ENCODE results near the gene C1orf141.
"Not testable (repeated sequence)": the region's sequence is repeated elsewhere in the genome, so short reads cannot be mapped to it uniquely, and the experiment has no call there.

Gene C1orf141

DNA sequence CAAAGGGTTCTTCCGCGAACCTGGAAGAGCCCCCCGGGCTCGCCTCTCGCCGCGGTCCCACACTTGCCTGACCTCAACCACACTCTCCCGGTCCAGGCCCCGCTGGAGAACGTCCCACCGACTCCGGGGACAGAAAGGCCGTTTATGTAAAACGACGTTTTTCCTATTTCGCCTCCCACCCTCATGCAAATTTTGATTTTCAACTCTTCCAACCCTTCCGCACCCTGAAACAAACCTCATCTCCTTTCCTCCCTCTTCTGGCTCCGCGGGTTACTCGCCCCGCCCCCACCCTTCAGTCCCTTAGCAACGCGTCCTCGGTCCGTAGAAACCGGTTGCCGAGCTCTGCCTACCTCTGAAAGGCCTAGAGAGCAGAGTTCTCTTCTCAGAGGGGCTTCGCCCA lies at the start of gene C1orf141:
Gene C1orf141, minus strand, starts transcription at position 276 of the 400 bp plus-strand sequence. CDS start 7,730 bp downstream, outside the sequence.
- FAIRE-seq, result no peak

DNA sequence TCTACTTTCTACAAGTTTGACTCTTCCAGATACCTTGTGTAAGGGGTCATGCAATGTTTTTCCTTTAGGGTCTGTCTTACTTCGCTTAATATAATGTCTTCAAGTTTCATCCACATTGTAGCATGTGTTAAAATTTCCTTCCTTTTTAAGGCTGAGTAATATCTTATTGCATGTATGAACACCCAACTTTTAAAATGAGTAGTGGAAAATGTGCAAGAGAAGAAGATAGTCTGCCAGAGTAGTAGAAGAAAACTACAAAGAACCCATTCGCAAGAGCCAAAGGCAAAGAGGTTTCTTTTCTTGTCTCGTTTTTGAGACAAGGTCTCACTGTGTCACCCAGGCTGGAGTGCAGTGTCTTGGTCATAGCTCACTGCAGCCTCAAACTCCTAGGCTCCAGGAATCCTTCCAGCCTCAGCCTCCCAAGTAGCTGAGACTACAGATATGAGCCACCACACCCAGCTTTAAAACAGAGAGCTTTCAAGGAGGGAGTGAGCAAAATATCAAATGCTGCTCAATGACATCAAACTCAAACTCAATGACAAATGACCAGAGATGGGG lies 40.8 kb upstream of the C1orf141 start:
- FAIRE-seq, result no peak

DNA sequence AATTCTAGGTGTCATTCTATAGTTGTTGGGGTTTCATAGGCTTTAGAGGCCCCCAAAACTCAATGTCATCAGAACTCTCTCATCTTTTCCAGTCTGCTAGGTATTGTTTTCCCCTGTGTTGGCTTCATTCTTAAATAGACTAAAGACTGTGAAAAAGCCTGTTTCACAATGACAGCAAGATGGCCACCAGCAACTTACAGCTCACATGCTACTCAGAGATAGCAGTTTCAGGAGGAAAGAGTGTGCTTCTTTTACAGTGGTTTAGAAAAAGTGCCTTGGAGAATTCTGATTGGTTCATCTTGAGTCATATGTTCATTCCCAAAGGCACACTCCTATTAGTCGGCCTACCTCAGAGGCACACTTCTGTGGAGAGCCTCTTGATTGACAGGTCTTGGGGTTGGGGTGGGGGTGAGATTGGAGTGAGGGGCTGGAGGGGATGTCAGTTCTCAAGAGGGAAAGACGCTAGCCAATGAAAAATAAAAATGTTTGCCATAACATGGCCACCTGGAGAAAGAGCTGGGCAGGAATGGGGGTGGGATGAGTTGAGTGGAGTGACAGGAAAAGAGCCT lies 40.0 kb upstream of the C1orf141 start:
- FAIRE-seq, result no peak

DNA sequence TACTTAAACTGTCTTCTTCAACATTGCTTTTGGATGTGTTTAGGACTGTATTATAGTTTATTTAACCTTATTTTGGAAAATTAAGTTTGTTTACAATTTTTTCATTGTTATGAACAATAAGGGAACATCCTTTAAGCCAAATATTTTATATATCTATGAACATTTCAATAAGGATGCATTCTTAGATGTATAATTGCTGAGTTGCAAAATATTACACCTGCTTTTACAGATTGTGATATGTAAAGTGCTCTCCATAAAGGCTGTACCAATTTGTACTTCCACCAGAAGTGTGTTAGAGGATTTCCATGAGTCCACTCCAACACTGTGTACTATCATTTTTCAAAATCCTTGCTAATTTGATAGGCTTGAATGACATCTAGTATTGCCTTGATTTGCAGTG lies 39.2 kb upstream of the C1orf141 start:
- FAIRE-seq, result no peak

DNA sequence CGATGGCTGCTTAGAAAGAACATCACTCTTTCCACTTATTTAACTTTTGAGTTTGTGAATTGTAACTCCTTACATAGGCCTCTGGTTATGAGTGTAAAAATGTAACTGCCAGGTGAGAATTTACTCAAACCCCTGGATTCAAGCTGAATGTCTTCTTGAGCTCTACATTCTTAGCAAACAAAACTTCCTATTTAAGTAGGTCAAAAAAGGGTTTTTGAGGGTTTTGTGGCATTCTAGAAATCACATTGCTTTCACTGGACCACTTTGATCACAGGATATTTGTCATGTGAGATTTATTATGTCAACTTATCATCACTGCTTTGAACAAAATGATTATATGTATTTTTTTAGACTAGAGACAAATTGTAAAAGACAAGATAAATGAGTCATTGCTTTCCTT lies 37.2 kb upstream of the C1orf141 start:
- no peak for FAIRE-seq

DNA sequence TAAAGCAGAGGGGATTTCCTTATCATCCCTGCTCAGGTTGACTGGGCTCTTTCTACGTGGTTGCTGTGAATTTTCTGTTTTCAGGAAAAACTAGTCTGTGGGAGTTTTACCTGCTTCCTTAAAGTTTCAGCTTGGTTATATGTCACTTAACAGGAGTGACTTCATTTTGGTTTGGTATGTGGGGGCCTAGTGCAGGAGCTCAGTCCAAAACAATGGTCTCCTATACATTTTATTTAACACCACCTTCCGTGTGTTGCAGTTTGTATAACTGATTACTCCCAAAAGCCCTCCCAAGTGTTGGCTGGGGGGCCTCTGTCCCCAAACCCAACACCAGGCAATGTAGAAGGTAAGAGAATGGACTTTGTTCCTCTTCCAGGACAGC lies 36.8 kb upstream of the C1orf141 start:
- no peak for FAIRE-seq

DNA sequence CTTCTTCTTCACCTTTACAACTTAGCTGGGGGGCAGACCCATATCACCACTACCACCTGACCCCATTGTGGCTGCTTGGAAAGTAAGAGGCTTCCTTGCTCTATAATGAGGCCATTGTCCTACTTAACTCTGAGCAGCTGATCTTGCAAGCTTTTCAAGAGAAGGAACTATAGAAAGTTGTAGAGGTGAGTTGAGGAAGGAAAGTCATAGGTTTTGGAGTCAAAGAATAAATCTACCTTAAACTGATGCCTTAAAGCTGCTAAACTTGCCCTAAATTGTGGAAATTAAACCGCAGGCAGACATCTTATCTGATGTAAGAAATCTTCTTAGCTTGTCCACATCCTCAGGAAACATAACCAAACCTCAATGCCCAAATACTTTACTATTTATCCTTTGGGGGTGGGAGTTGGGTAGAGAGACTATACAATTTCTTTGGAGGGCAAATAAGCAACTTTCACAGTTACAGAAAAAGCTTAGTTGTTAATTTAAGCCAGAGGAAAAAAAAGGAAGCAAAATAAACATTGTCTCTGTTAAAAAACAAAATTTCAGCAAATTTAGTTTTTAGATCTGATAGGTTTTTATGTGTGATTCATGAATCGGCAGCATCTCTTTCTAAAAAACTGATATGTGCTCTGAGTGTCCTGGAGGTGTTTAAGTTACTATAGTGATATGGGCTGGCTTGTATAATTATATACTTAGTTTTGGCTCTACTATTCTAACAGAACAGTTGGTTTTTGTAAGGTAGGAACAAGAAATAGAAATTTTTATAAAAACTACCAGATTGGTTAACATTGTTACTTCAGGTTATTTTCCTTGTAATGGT lies 36.2 kb upstream of the C1orf141 start:
- no peak for FAIRE-seq

DNA sequence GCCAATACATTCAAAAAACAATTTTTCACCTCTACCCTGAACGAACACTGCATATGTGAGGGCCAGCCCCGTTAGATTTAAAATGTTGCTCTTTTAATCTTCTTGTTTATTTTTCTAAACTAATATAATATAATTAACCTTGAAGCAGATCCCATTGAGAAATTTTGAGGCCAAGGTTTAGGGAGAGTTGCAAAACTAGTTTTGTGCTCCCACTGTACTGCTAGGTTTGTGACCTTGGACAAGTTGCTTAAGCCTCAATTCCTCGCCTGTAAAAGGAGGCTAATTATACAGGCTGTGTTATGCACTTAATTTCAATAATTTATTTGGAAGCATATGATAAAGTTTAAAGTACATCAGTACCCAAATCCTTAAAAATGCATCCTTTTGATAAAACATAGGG lies 35.2 kb upstream of the C1orf141 start:
- FAIRE-seq, result no peak

DNA sequence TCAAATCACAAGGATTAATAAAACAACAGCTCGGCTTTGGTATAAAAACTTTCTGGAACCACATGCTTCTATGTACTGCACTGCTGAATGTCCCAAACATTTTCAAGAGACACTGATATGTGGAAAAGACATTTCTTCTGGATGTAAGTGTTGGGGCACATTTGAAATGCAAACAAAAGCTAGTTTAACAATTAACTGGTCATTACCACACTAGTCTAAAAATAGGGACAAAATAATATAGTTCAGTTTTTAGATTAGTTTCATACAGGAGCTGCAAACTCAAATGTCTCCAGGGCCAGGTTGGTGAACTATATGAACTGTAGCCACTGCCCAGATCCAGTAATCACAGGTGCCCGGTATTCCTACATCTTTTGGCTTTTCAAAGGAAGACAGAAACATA lies 34.7 kb upstream of the C1orf141 start:
- FAIRE-seq, result no peak

DNA sequence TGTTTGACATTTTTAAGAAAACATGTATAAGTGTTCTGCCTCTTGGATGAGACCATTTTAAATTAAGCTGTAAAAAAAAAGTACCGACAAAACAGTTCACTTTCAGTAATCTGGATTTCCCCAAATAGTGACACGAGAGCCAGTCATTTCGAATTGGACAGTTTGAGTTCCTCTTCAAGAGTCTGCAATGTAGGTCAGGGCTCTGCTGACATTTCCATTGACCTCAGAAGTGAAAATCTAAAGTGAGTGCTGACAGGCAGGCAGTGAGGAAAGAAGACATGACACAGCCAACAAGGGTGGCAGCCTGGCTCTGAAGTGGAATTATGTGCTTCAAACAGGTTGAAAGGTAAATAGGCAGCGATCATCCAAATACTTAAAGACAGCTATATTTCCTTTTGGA lies 31.4 kb upstream of the C1orf141 start, which contains the start of gene IL23R:
Gene IL23R, plus strand, starts transcription at position 259 of the 400 bp plus-strand sequence. CDS start 1,667 bp downstream, outside the sequence.
- FAIRE-seq, result no peak

DNA sequence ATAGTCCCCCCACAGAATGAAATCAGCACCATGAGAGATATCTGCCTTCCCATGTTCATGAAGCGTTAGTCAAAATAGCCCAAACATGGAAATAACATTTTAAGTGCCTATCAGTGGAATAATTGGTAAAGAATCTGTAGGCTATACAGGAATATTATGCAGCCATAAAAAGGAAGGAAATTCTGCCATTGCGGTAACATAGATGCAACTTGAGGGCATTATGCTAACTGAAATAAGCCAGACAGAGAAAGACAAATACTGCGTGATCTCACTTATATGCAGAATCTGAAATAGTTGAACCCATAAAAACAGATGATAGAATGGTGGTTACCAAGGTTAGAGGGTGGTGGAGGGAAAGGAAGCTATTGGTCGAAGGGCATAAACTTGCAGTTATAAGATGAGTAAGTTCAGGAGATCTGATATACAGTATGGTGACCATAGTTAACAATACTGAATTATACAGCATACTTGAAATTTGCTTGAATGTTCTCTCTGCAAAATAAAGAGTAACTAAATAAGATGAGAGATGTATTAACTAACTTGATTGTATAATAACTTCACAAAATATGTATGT lies 30.8 kb upstream of the C1orf141 start:
- no peak for FAIRE-seq

DNA sequence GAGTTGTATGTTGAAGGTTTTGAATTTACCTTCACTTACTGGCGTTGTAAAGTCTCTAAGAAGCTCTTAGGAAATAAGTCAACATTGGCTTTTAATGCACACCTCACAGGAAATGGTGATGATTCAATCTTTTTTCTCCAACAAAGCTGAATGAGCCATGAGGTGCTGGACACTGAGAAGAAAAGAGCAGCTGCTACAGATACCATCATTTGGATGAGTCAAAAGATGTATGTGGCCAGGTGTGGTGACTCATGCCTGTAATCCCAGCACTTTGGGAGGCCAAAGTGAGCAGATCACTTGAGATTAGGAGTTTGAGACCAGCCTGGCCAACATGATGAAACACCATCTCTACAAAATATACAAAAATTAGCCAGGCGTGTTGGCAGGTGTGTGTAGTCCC lies 28.2 kb upstream of the C1orf141 start:
- no peak for FAIRE-seq

DNA sequence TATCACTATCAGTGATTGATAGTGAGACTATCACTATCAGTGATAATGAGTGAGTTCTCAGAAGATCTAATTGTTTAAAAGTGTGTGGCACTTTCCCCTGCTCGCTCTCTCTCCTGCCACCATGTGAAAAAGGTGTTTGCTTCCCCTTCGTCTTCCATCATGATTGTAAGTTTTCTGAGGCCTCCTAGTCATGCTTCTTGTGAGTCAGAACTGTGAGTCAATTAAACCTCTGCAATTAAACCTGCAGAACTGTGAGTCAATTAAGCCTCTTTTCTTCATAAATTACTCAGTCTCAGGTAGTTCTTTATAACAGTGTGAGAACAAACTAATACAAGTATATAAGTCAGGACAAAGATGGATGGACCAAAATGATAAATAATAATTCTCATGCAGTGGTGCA lies 24.5 kb upstream of the C1orf141 start:
- no peak for FAIRE-seq

DNA sequence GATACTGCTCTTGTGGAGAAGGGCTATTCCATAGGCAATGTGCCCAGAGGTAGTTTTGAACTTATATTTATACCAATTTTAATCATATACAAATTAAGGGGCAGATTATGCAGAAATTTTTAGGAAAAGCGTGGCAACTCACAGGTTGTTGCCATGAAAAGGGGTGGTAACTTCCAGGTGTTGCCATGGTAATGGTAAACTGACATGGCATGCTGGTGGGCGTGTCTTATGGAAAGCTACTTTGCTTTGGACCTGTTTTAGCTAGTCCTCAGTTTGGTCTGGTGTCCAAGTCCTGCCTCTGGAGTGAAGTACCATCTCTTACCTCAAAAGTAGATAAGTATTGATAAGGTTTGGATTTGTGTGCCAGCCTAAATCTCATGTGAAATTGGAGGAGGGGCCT lies 23.6 kb upstream of the C1orf141 start:
- FAIRE-seq, result no peak

DNA sequence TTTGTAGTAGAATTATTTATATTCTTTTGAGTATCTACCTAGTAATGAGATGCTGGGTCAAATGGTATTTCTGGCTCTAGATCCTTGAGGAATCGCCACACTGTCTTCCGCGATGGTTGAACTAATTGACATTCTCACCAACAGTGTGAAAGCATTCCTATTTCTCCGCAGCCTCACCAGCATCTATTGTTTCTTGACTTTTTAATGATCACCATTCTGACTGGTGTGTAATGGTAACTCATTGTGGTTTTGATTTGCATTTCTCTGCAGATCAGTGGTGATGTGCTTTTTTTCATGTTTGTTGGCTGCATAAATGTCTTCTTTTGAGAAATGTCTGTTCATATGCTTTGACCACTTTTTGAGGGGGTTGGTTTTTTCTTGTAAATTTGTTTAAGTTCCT lies 16.2 kb upstream of the C1orf141 start:
- no peak for FAIRE-seq

DNA sequence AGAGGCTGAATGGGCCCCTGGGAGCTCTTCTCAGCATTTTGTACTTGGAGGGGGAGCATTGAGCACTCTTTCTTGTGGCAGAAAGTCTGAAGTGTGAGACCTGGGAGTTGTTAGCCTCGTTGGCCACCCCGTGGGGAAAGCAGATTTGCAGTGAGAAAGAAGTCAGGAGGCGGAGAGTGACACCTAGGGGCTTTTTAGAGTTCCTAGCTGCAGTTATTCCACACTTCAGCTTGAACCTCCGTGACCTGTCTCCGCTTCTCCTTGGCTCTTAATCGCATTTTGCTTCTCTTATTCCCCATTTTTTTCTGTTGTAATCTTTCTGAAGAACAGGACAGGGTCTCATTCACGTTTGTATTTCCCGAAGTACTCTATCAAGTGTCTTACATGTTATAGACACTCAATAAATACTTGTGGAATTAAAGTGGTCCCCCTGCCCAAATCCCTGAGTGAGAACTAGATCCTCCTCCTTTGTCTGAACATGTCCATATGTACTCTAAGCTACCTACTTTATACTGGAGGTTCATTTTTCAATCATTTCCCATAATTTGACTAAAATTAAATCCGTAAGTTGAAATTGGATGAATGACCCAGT lies 14.5 kb upstream of the C1orf141 start:
- no peak for FAIRE-seq

DNA sequence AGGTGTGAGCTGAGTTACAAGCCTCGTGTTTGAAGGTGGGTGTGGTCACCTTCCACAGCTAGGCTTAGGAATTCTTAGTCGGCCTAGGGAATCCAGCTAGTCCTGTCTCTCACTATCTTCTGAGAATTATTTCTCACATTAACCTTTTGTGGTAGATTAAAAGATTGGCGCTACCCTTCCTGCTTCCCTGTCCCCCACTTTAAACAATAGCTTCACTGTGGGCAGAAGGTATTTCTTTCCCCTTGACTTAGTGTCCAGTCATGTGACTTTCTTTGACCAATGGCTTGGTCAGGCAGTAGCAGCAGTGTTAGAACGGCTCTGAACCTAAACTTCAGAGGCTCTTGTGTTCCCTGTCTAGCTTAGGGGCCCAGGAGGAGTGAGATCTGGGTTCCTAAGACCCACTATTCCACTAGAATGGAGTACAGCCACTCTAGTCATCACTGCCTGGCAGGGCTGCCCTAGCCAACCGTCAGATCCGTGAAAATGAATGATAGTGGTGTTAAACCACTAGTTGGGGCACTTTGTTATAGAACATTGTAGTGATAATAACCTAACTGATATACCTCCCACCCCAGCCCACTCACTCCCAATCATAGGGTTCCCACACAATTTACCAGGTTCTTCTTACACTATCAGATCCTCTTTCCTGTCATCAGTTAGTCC lies 13.9 kb upstream of the C1orf141 start:
- no peak for FAIRE-seq

DNA sequence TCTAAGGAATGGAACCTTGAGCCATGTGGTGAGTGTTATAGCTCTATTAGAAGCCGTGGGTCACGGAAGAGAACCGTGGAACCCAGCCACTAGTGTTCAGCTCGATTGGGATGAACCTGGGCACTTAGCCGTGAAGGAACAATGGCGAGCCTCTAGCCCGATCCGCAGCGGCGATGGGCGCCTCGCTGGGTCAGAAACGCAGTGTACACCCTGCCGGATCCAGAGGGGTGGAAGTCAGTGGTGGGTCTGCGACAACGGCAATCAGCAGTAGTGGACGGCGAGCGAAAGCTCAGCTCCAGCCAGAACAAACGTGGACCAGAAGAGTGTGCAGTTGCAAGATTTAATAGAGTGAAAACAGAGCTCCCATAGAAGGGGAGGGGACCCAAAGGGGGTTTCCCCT lies 13.2 kb upstream of the C1orf141 start:
- FAIRE-seq, result not testable (repeated sequence)

DNA sequence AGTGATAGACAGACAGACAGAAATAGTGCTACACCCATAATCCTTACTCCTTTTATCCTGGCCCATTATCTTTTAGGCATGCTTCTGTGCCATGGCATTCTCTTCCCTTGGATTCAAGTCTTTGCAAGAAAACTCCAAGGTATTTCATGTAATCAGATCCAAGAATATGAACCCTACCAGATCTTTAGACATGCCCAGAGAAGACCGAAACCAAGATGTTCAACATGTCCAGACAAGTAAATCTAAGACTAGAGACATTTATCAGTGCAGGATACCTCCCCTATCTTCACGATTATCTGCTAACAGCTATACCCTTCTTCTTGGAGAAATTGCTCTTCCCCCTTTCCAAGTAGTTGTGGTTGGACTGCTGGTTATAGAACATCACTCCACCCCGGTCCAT lies 11.8 kb upstream of the C1orf141 start:
- no peak for FAIRE-seq

DNA sequence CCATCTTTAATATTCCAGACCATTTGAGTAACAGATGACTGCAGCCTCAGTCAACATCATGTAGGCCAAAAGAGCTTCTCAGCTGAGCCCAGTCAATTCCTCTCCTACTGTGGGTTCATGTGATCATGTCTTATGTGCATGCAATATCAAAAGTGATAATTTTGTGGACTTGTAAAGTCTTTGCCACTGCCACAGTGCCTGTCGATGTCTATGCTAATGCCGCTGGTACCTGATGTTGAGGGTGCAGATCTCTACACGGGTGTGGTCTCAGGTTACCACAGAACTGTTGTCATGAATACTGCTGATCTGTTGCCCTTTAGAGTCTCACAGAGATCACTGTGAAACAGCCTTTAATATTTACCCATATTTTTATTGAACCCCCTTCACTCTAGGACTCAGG lies 11.3 kb upstream of the C1orf141 start:
- FAIRE-seq, result no peak

DNA sequence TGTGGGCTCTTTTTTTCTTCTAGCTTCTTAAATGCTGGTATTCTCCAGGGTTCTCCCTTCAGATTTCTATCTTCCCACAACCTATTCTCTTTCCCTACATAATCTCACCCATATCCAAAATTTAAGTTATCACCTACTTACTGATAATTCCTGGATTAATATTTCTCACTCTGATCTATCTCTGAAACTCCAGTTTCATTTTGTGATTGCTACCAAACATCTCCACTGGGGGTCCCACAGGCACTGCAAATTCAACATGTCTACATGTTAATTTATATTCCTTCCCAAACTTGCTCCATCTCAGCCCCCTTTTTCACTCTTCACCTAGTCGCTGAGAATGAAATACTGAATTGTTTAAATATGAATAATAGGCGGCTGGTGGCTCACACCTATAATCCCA lies 9.9 kb upstream of the C1orf141 start:
- FAIRE-seq, result no peak

DNA sequence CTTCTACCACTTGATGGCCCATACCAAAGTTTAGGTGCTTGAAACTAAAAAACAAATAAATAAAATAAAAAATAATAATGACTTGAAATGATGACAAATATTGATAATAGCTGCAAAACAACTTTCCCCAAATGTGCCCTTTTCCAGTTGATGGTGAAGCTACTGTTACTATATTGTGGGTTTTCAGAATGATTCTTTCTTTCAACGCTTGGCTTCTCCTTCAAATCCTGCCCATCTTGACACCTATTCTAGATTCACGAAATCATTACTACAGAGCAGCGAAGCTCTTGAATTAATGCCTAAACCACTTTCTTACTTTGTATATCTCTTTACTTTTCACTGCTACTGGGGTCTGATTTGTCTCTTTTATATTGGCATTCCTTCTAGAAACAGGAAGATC lies 9.2 kb upstream of the C1orf141 start:
- no peak for FAIRE-seq

DNA sequence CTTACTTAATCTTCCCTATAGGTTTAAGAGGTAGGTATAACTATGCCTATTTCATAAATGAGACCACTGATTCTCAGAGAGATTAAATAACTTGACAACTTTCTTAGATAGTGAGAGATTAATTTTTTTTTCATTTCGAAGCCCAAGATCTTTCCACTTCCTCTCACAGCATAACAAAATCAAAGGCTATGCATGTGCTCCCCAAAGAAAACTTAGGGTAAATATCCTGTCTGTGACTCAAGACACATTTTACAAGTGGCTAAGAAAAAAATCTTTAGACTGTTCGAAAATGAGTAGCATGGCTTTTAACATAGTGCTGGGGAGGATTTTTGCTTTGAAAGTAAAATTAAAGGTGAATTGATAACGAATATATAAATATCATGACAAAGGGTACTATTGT lies 8.2 kb upstream of the C1orf141 start:
- FAIRE-seq, result no peak

Data from colon (tissue), 2 donors.